HEK293 (cell line): ENCODE measurements around the gene PRR36.

Experiments used
- CTCF ChIP-seq: fragments of 450-650 bp; formaldehyde crosslinking; IDR thresholded peaks from 2 replicates; pipeline ENCODE4 v1.5.1; 2016; ENCODE audit warnings: missing biosample characterization, missing genetic modification characterization
- EGR2 ChIP-seq: fragments of 450-650 bp; formaldehyde crosslinking; IDR thresholded peaks from 2 replicates; pipeline ENCODE4 v1.5.1; 2016; ENCODE audit warnings: low read depth, missing biosample characterization, missing genetic modification characterization
- KLF10 ChIP-seq: fragments of 450-650 bp; IDR thresholded peaks from 2 replicates; pipeline ENCODE4 v1.5.1; 2018; ENCODE audit warnings: missing biosample characterization, mild to moderate bottlenecking, missing genetic modification characterization
- KLF16 ChIP-seq: fragments of 450-650 bp; formaldehyde crosslinking; IDR thresholded peaks from 2 replicates; pipeline ENCODE4 v1.5.1; 2017; ENCODE audit warnings: missing biosample characterization, missing genetic modification characterization
- KLF8 ChIP-seq: fragments of 450-650 bp; formaldehyde crosslinking; IDR thresholded peaks from 2 replicates; pipeline ENCODE4 v1.5.1; 2016; ENCODE audit warnings: missing biosample characterization, missing genetic modification characterization
- MEIS1 ChIP-seq: sonication (generic); formaldehyde crosslinking; IDR thresholded peaks from 2 replicates; pipeline ENCODE4 v1.8.1; 2022; ENCODE audit warnings: missing genetic modification reagents, mild to moderate bottlenecking, borderline replicate concordance
- SCRT1 ChIP-seq: fragments of 450-650 bp; formaldehyde crosslinking; IDR thresholded peaks from 2 replicates; pipeline ENCODE4 v1.5.1; 2016; ENCODE audit warnings: missing biosample characterization, missing genetic modification characterization, borderline replicate concordance
- SP2 ChIP-seq: fragments of 450-650 bp; formaldehyde crosslinking; IDR thresholded peaks from 2 replicates; pipeline ENCODE4 v1.5.1; 2016; ENCODE audit warnings: missing biosample characterization, missing genetic modification characterization
- SP3 ChIP-seq: fragments of 450-650 bp; formaldehyde crosslinking; IDR thresholded peaks from 2 replicates; pipeline ENCODE4 v1.5.1; 2016; ENCODE audit warnings: missing biosample characterization, missing genetic modification characterization
- ZBTB20 ChIP-seq: fragments of 450-650 bp; formaldehyde crosslinking; IDR thresholded peaks from 2 replicates; pipeline ENCODE4 v1.5.1; 2016; ENCODE audit warnings: missing biosample characterization, missing genetic modification characterization
- ZFHX2 ChIP-seq: fragments of 450-650 bp; formaldehyde crosslinking; conservative IDR thresholded peaks from 2 replicates; pipeline ENCODE4 v1.5.1; 2016; ENCODE audit warnings: missing biosample characterization, missing genetic modification characterization
- ZIC2 ChIP-seq: fragments of 450-650 bp; formaldehyde crosslinking; IDR thresholded peaks from 2 replicates; pipeline ENCODE4 v1.5.1; 2016; ENCODE audit warnings: missing biosample characterization, missing genetic modification characterization
- ZNF132 ChIP-seq: fragments of 450-650 bp; formaldehyde crosslinking; IDR thresholded peaks from 2 replicates; pipeline ENCODE4 v1.5.1; 2017; ENCODE audit warnings: missing biosample characterization, missing genetic modification characterization, borderline replicate concordance
- ZNF157 ChIP-seq: fragments of 450-650 bp; formaldehyde crosslinking; IDR thresholded peaks from 2 replicates; pipeline ENCODE4 v1.5.1; 2016; ENCODE audit warnings: missing biosample characterization, missing genetic modification characterization
- ZNF23 ChIP-seq: fragments of 450-650 bp; formaldehyde crosslinking; IDR thresholded peaks from 2 replicates; pipeline ENCODE4 v1.5.1; 2016; ENCODE audit warnings: missing biosample characterization, missing genetic modification characterization, borderline replicate concordance
- ZNF324 ChIP-seq: fragments of 450-650 bp; formaldehyde crosslinking; IDR thresholded peaks from 2 replicates; pipeline ENCODE4 v1.5.1; 2016; ENCODE audit warnings: missing biosample characterization, missing genetic modification characterization
- ZNF335 ChIP-seq: fragments of 450-650 bp; formaldehyde crosslinking; conservative IDR thresholded peaks from 2 replicates; pipeline ENCODE4 v1.5.1; 2016; ENCODE audit warnings: missing biosample characterization, missing genetic modification characterization
- ZNF416 ChIP-seq: fragments of 450-650 bp; formaldehyde crosslinking; IDR thresholded peaks from 2 replicates; pipeline ENCODE4 v1.5.1; 2016; ENCODE audit warnings: missing biosample characterization, missing genetic modification characterization
- ZNF600 ChIP-seq: fragments of 450-650 bp; formaldehyde crosslinking; IDR thresholded peaks from 2 replicates; pipeline ENCODE4 v1.5.1; 2016; ENCODE audit warnings: missing biosample characterization, missing genetic modification characterization
- ZNF623 ChIP-seq: fragments of 450-650 bp; formaldehyde crosslinking; IDR thresholded peaks from 2 replicates; pipeline ENCODE4 v1.5.1; 2016; ENCODE audit warnings: missing biosample characterization, missing genetic modification characterization
- ZNF624 ChIP-seq: fragments of 450-650 bp; formaldehyde crosslinking; IDR thresholded peaks from 2 replicates; pipeline ENCODE4 v1.5.1; 2017; ENCODE audit warnings: missing biosample characterization, missing genetic modification characterization
- ZNF629 ChIP-seq: fragments of 450-650 bp; formaldehyde crosslinking; IDR thresholded peaks from 2 replicates; pipeline ENCODE4 v1.5.1; 2017; ENCODE audit warnings: missing biosample characterization, missing genetic modification characterization
- ZNF639 ChIP-seq: fragments of 450-650 bp; formaldehyde crosslinking; IDR thresholded peaks from 2 replicates; pipeline ENCODE4 v1.5.1; 2016; ENCODE audit warnings: missing biosample characterization, missing genetic modification characterization
- ZNF76 ChIP-seq: fragments of 450-650 bp; formaldehyde crosslinking; IDR thresholded peaks from 2 replicates; pipeline ENCODE4; 2016; ENCODE audit warnings: low read depth, missing biosample characterization, missing genetic modification characterization, borderline replicate concordance
- ZSCAN30 ChIP-seq: fragments of 450-650 bp; IDR thresholded peaks from 2 replicates; pipeline ENCODE4 v1.5.1; 2018; ENCODE audit warnings: missing biosample characterization, mild to moderate bottlenecking, missing genetic modification characterization, moderate library complexity
- TF ChIP-seq, protein P1 (sequence below): fragments of 450-650 bp; formaldehyde crosslinking; IDR thresholded peaks from 2 replicates; pipeline ENCODE4 v1.5.1; 2016; ENCODE audit warnings: missing biosample characterization, missing genetic modification characterization, low read depth
- TF ChIP-seq, protein P2 (sequence below): fragments of 450-650 bp; formaldehyde crosslinking; IDR thresholded peaks from 2 replicates; pipeline ENCODE4 v1.5.1; 2016; ENCODE audit warnings: missing biosample characterization, missing genetic modification characterization
- TF ChIP-seq, protein P3 (sequence below): fragments of 450-650 bp; formaldehyde crosslinking; IDR thresholded peaks from 2 replicates; pipeline ENCODE4 v1.5.1; 2016; ENCODE audit warnings: missing biosample characterization, missing genetic modification characterization
- TF ChIP-seq, protein P4 (sequence below): sonication (generic); formaldehyde crosslinking; IDR thresholded peaks from 2 replicates; pipeline ENCODE4 v1.8.1; 2022; ENCODE audit warnings: mild to moderate bottlenecking, moderate library complexity, missing genetic modification reagents

PRR36 gene

DNA sequence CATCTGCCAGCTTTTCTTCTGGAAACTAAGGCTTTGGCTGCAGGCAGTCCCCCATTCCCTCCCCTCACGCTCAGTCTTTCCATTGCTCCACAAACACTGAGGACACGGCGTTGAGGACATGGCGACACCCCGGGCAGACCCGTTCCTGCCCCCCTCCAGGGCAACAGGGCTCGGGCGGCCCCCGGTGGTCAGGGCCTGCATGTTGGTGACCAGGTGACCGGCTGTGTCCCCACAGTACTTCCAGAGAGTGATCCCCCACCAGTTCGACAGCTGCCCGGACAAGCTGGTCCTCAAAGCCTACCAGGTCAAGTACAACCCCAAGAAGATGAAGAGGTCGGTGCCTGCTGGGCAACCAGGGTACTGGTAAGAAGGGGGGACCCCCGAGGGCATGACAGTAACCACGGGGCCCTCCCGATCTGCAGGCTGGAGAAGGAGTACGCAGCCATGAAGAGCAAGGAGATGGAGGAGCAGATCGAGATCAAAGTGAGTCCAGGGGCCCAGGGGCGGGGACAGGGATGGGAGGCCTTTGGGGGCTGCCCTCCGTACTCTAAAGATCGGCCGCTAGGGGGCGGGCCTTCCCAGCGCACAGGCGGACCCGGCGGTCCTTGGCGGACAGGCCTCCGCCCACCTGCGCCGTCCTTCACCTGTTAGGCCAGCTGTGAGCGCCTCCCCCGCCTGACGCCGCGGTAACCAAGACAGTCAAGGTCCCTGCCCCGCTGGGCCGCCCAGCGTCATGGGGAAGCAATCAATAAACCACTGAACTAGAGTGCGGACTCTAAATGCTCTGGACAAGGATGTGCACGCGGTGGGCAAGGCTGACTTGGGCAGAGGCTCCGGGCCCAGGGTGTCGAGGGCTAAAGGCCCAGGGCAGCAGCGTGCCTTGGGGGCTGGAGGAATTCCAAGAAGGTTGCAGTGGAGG lies 21.1 kb downstream of the PRR36 start (continued):
- TF ChIP-seq MEIS1 (CRISPR knock-in tag) (no peak), ZNF132 (tag by site-specific recombination) (no peak), ZFHX2 (tag by site-specific recombination) (peak; percentile 94), ZNF23 (tag by site-specific recombination) (no peak), ZNF76 (tag by site-specific recombination) (no peak), ZNF416 (no peak), EGR2 (peak; percentile 87), KLF16 (tag by site-specific recombination) (peak; percentile 93), ZNF623 (tag by site-specific recombination) (no peak), ZNF335 (tag by site-specific recombination) (peak; percentile 79), ZNF600 (tag by site-specific recombination) (peak; percentile 74), ZNF639 (0 out of 2 replicates have a peak, but pooled peaks have one; percentile 30), SP2 (tag by site-specific recombination) (peak; percentile 61), ZNF324 (tag by site-specific recombination) (peak; percentile 51; the same call in 1 of the 2 replicates), ZIC2 (tag by site-specific recombination) (peak; percentile 90), ZNF157 (tag by site-specific recombination) (no peak), SCRT1 (peak; percentile 94), ZNF629 (tag by site-specific recombination) (0 out of 2 replicates have a peak, but pooled peaks have one; percentile 33), KLF10 (tag by site-specific recombination) (peak; percentile 56; the same call in 1 of the 2 replicates), CTCF (tag by site-specific recombination) (peak; percentile 89), ZSCAN30 (tag by site-specific recombination) (0 out of 2 replicates have a peak, but pooled peaks have one; percentile 46), ZNF624 (tag by site-specific recombination) (no peak), SP3 (tag by site-specific recombination) (peak; percentile 65), KLF8 (tag by site-specific recombination) (peak; percentile 58; the same call in 1 of the 2 replicates), ZBTB20 (tag by site-specific recombination) (no peak)
- TF ChIP-seq, protein P1, sequence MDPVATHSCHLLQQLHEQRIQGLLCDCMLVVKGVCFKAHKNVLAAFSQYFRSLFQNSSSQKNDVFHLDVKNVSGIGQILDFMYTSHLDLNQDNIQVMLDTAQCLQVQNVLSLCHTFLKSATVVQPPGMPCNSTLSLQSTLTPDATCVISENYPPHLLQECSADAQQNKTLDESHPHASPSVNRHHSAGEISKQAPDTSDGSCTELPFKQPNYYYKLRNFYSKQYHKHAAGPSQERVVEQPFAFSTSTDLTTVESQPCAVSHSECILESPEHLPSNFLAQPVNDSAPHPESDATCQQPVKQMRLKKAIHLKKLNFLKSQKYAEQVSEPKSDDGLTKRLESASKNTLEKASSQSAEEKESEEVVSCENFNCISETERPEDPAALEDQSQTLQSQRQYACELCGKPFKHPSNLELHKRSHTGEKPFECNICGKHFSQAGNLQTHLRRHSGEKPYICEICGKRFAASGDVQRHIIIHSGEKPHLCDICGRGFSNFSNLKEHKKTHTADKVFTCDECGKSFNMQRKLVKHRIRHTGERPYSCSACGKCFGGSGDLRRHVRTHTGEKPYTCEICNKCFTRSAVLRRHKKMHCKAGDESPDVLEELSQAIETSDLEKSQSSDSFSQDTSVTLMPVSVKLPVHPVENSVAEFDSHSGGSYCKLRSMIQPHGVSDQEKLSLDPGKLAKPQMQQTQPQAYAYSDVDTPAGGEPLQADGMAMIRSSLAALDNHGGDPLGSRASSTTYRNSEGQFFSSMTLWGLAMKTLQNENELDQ (tag by site-specific recombination), result no peak
- TF ChIP-seq, protein P2, sequence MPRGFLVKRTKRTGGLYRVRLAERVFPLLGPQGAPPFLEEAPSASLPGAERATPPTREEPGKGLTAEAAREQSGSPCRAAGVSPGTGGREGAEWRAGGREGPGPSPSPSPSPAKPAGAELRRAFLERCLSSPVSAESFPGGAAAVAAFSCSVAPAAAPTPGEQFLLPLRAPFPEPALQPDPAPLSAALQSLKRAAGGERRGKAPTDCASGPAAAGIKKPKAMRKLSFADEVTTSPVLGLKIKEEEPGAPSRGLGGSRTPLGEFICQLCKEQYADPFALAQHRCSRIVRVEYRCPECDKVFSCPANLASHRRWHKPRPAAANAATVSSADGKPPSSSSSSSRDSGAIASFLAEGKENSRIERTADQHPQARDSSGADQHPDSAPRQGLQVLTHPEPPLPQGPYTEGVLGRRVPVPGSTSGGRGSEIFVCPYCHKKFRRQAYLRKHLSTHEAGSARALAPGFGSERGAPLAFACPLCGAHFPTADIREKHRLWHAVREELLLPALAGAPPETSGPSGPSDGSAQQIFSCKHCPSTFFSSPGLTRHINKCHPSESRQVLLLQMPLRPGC (tag by site-specific recombination), result peak; percentile 28; the same call in 1 of the 2 replicates
- TF ChIP-seq, protein P3, sequence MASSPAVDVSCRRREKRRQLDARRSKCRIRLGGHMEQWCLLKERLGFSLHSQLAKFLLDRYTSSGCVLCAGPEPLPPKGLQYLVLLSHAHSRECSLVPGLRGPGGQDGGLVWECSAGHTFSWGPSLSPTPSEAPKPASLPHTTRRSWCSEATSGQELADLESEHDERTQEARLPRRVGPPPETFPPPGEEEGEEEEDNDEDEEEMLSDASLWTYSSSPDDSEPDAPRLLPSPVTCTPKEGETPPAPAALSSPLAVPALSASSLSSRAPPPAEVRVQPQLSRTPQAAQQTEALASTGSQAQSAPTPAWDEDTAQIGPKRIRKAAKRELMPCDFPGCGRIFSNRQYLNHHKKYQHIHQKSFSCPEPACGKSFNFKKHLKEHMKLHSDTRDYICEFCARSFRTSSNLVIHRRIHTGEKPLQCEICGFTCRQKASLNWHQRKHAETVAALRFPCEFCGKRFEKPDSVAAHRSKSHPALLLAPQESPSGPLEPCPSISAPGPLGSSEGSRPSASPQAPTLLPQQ, result 0 out of 2 replicates have a peak, but pooled peaks have one; percentile 22
- TF ChIP-seq, protein P4, sequence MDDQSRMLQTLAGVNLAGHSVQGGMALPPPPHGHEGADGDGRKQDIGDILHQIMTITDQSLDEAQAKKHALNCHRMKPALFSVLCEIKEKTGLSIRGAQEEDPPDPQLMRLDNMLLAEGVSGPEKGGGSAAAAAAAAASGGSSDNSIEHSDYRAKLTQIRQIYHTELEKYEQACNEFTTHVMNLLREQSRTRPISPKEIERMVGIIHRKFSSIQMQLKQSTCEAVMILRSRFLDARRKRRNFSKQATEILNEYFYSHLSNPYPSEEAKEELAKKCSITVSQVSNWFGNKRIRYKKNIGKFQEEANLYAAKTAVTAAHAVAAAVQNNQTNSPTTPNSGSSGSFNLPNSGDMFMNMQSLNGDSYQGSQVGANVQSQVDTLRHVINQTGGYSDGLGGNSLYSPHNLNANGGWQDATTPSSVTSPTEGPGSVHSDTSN (CRISPR knock-in tag), result no peak
